ENCODE data around the gene PTPRG.

GRCh38 chr3:61812517-61812916, 251.1 kb downstream of the PTPRG start:
- no peak for TF ChIP-seq POLR2A (IDR thresholded peaks at IDR 0.05)
- no peak for TF ChIP-seq CTCF (IDR thresholded peaks at IDR 0.05)

Measured in right lobe of liver (tissue), 4 donors.